Measurements from ENCODE around the gene SNRNP200. TPM values are rescaled to one million over a fixed set of nuclear protein-coding genes. Genes with fewer than 3 reads are reported as not detected.

SNRNP200 gene
- total and polyA plus RNA-seq, 4 donors = 28.1 to 75.2 (median 47.5) TPM

GRCh38 chr2:96252526-96252925 lies 52.8 kb downstream of the SNRNP200 start (continued):
- TF ChIP-seq ZBTB33 (IDR thresholded peaks at IDR 0.05) (no peak), ATF3 (IDR thresholded peaks at IDR 0.05) (no peak), RAD21 (IDR thresholded peaks at IDR 0.05) (no peak), RXRA (IDR thresholded peaks at IDR 0.05) (no peak), EGR1 (IDR thresholded peaks at IDR 0.05; ENCODE audit: low read depth in 2 of 2) (no peak), JUND (IDR thresholded peaks at IDR 0.05) (no peak), HNF4G (IDR thresholded peaks at IDR 0.05) (no peak), TAF1 (conservative IDR thresholded peaks at IDR 0.05) (no peak)
- TF ChIP-seq, protein P1, sequence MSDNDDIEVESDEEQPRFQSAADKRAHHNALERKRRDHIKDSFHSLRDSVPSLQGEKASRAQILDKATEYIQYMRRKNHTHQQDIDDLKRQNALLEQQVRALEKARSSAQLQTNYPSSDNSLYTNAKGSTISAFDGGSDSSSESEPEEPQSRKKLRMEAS (IDR thresholded peaks at IDR 0.05) = no peak

DNA sequence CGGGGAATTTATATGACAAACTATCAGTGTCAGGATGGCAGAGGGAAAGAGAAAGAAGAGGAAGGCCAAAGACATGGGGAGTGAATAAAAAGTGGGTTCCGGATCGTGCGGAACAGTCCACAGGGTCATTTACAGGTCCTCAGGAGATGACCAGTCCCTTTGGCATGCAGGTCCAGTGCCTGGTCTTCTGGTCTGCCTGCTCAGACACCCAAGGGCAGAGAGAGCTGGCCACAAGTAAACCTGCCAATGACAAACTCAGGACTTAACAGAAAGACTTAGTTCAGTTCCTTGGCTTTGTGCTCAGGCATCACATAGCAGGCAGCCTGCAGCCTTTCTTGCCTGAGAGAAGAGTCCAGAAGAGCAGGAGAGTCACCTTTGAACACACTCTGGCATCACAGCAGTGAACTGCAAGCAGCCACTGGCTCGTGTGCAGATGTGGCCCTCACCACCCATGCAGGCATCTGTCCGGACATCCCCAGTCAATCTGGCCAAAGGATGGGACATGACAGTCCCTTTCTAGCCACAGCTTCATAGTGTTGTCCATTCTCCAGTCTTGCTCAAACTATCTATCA lies 53.5 kb downstream of the SNRNP200 start:
- H3K27me3 ChIP-seq (ENCODE audit: control insufficient read depth in 4 of 4, insufficient read depth in 4 of 4, low read length in 3 of 4) = no peaks in the 10 kb centered on the region
- TF ChIP-seq ATF3 (IDR thresholded peaks at IDR 0.05) (no peak), RAD21 (IDR thresholded peaks at IDR 0.05) (no peak), RXRA (IDR thresholded peaks at IDR 0.05) (peak; percentile 64 to 70), TAF1 (conservative IDR thresholded peaks at IDR 0.05) (no peak), ZBTB33 (IDR thresholded peaks at IDR 0.05) (no peak), NR2F2 (IDR thresholded peaks at IDR 0.05) (peak; percentile 29), EGR1 (IDR thresholded peaks at IDR 0.05; ENCODE audit: low read depth in 2 of 2) (no peak), FOXA2 (IDR thresholded peaks at IDR 0.05) (no peak), REST (IDR thresholded peaks at IDR 0.05) (no peak), SP1 (IDR thresholded peaks at IDR 0.05) (peak; percentile 30), HNF4G (IDR thresholded peaks at IDR 0.05) (no peak), HNF4A (conservative IDR thresholded peaks at IDR 0.05) (no peak), JUND (IDR thresholded peaks at IDR 0.05) (no peak), GABPA (IDR thresholded peaks at IDR 0.05 in 1 of 2, conservative IDR thresholded peaks at IDR 0.05 in 1 of 2) (no peak), FOXA1 (IDR thresholded peaks at IDR 0.05) (no peak), YY1 (IDR thresholded peaks at IDR 0.05) (no peak)
- TF ChIP-seq, protein P1 (IDR thresholded peaks at IDR 0.05) = no peak
- TF ChIP-seq, protein P2, sequence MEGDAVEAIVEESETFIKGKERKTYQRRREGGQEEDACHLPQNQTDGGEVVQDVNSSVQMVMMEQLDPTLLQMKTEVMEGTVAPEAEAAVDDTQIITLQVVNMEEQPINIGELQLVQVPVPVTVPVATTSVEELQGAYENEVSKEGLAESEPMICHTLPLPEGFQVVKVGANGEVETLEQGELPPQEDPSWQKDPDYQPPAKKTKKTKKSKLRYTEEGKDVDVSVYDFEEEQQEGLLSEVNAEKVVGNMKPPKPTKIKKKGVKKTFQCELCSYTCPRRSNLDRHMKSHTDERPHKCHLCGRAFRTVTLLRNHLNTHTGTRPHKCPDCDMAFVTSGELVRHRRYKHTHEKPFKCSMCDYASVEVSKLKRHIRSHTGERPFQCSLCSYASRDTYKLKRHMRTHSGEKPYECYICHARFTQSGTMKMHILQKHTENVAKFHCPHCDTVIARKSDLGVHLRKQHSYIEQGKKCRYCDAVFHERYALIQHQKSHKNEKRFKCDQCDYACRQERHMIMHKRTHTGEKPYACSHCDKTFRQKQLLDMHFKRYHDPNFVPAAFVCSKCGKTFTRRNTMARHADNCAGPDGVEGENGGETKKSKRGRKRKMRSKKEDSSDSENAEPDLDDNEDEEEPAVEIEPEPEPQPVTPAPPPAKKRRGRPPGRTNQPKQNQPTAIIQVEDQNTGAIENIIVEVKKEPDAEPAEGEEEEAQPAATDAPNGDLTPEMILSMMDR (IDR thresholded peaks at IDR 0.05; ENCODE audit: low read depth, low read length, missing input control) = no peak
- peaks cover 9 to 25% (median 21%) of the 10 kb centered on the region in 4 donors for H3K36me3 ChIP-seq (ENCODE audit: control insufficient read depth in 4 of 4, insufficient read depth in 3 of 4, low read depth in 1 of 4, low read length in 3 of 4)
- WGBS = 70% methylated on average over 6 of the region's 6 CpGs
- H3K4me3 ChIP-seq (ENCODE audit: low read depth in 1 of 3, low read length in 3 of 3) = no peak overlapping the region
- peaks cover 0 to 23% (median 16%) of the 10 kb centered on the region in 4 donors for H3K4me1 ChIP-seq (ENCODE audit: control insufficient read depth in 4 of 4, insufficient read depth in 4 of 4, low read length in 3 of 4)
- H3K27ac ChIP-seq (ENCODE audit: low read depth in 1 of 2, low read length in 2 of 2) = no peak overlapping the region
- no peaks in the 10 kb centered on the region for H3K9me3 ChIP-seq (ENCODE audit: control insufficient read depth in 4 of 4, low read length in 3 of 4)
- DNase-seq (ENCODE audit: low spot score) = no peak
- H3K9ac ChIP-seq (ENCODE audit: low read depth in 1 of 2, low read length in 2 of 2) = no peak overlapping the region
